KOPT-K1 (cell line): ENCODE results near the gene CALHM3.
"Not testable (repeated sequence)": the region's sequence is repeated elsewhere in the genome, so short reads cannot be mapped to it uniquely, and the experiment has no call there.

Experiments used
- H3K27ac ChIP-seq: fragments of 200-600 bp; sonication (generic); 2 replicates; pipeline ENCODE4 v1.5.1; 2016; ENCODE audit warnings: antibody characterized with exemption, mild to moderate bottlenecking, low read depth, low read length; ENCODE audit not compliant: poor library complexity, severe bottlenecking
- H3K36me3 ChIP-seq: fragments of 200-600 bp; sonication (generic); 2 replicates; pipeline ENCODE4 v1.5.1; 2017; ENCODE audit warnings: antibody characterized with exemption, mild to moderate bottlenecking, low read length, moderate library complexity; ENCODE audit not compliant: insufficient read depth
- H3K9me3 ChIP-seq: fragments of 200-600 bp; sonication (generic); 2 replicates; pipeline ENCODE4 v1.5.1; 2017; ENCODE audit warnings: antibody characterized with exemption, low read length, mild to moderate bottlenecking; ENCODE audit not compliant: insufficient read depth, poor library complexity, severe bottlenecking

CALHM3 gene

DNA sequence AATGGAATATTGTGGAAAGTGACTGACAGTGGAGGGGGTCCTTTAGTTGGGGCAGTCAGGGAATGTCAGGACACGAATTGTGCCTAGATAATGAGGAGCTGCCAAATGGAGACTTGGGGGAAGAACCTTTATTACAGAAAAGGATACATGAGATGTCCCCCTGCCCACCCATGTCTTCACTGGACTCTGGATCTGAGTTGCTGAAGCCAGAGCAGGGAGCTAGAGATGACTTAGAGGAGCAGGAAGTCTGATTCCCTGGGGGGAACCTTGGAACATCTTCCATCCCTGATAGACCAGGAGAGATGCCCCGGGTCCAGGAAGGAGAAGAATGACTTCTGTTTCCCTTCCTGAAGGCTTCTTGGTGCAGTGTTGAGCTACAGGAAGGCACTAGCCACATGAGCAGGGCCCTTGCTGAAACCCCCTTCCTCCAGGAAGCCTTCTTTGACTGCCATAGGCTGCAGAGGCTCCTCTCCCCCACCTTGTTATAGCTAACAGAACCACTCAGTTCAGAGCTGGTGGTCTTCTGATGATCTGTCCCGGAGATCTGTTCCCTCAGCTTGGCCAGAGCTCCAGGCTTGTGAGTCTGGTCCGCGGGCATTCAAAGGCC lies 13.7 kb upstream of the CALHM3 start:
- no peaks in the 10 kb centered on the region for H3K9me3 ChIP-seq
- no peaks in the 10 kb centered on the region for H3K36me3 ChIP-seq
- no peak overlapping the region for H3K27ac ChIP-seq

DNA sequence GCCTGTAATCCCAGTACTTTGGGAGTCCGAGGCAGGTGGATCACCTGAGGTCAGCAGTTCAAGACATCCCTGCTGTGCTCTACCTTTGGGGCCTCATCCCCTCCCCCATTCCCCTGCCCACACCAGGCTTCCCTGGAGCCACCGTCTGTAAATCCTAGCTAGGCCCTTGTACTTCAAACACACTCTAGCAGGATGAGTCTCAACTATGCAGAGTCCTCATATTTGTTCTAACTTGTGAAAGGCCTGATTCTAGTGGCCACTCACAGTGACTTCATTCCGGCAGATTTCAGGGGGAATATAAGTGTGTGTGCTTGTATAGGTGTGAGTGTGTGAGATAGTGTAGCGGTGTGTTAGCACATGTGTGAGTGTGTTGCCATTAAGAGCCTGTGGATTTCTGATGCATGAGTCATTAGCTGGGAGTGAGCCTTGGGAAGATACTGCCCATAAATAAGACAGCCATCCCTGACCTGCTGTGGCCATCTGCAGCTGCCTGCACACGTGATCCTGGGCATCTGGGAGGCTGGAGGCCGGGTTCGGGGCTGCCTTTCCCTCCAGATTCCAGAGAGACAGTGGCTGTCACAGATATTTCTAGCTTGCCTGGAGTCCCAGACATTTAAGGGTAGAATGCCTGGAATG lies 12.8 kb upstream of the CALHM3 start:
- no peak overlapping the region for H3K27ac ChIP-seq
- no peaks in the 10 kb centered on the region for H3K36me3 ChIP-seq

GRCh38 chr10:103490986-103491314 lies 11.9 kb upstream of the CALHM3 start:
- no peak overlapping the region for H3K27ac ChIP-seq
- no peaks in the 10 kb centered on the region for H3K36me3 ChIP-seq
- no peaks in the 10 kb centered on the region for H3K9me3 ChIP-seq

More for the DNA sequence above, 12.8 kb upstream of the CALHM3 start:
- H3K9me3 ChIP-seq = no peaks in the 10 kb centered on the region

DNA sequence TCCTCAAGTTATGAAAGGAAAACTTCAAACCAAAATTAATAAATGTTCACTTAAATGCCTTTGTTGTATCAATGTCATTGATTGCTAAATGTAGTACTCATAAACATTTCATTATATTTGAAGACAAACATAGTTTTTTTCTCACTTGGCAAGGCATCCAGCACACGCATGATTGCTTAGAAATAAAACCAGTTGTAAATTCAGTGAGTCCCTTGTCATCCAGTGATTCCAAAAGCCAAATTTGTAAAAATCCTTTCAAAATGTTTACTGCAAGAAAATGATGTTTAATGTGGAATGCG lies 8.3 kb upstream of the CALHM3 start:
- Histone ChIP-seq H3K27ac (no peak overlapping the region), H3K36me3 (no peaks in the 10 kb centered on the region), H3K9me3 (no peaks in the 10 kb centered on the region)

- H3K36me3 ChIP-seq, H3K27ac ChIP-seq, H3K9me3 ChIP-seq: not testable (repeated sequence)
These were observed 7.8 kb upstream of the CALHM3 start for GRCh38 chr10:103486635-103487409.

DNA sequence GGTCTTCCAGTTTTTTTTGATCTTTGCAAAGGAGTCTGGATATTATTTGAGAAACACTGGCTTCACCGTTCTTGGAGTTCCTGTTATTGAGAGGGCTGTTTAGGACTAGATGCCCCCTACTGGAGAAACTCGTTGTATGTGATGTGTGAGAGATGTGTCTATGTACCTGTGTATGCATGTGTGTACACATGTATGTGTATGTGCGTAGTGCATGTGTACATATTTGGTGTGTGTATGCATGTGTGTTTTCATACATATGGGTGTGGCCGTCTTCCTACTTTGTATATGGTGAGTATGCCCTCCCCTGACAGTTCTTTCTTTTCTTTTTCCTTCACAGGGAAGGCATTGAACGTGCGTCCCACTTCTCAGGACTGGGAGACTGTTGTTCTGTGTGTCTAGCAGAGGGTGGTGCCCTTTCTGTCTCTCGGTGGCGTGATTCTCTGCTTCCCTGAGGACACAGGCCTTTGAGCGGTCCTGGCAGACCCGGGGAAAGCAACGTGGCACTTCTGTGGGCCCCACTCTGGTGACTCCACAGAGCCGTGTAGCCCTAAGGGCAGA lies 3.0 kb upstream of the CALHM3 start:
- Histone ChIP-seq H3K36me3 (no peaks in the 10 kb centered on the region), H3K9me3 (no peaks in the 10 kb centered on the region), H3K27ac (no peak overlapping the region)

GRCh38 chr10:103480521-103480920 lies 1.5 kb upstream of the CALHM3 start:
- Histone ChIP-seq H3K36me3 (no peaks in the 10 kb centered on the region), H3K27ac (no peak overlapping the region), H3K9me3 (no peaks in the 10 kb centered on the region)

DNA sequence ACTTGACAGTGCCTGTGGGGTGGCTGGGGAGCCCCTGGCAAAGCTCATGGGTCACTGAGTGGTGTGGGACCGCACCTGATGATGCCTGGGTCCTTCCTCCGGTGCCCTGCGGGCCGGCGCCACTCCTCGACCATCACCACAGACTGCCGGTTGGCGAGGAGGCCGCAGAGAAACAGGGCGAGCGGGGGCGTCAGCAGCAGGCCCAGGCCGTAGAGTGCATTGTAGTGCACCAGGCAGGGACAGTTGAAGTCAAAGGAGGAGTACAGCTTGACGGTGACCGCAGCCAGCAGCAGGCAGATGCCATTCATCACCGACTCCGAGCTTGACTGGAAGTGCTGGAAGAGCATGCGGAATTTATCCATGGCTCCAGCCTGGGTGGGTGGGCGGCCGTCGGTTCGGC lies 369 bp downstream of the CALHM3 start:
- no peaks in the 10 kb centered on the region for H3K36me3 ChIP-seq
- H3K27ac ChIP-seq = no peak overlapping the region
- no peaks in the 10 kb centered on the region for H3K9me3 ChIP-seq

GRCh38 chr10:103476046-103476768 lies 2.8 kb downstream of the CALHM3 start:
- Histone ChIP-seq H3K36me3 (no peaks in the 10 kb centered on the region), H3K27ac (no peak overlapping the region), H3K9me3 (no peaks in the 10 kb centered on the region)

GRCh38 chr10:103475437-103475836 lies 3.6 kb downstream of the CALHM3 start:
- H3K36me3 ChIP-seq = no peaks in the 10 kb centered on the region
- no peak overlapping the region for H3K27ac ChIP-seq

GRCh38 chr10:103474077-103474476 lies 5.0 kb downstream of the CALHM3 start:
- Histone ChIP-seq H3K27ac (no peak overlapping the region), H3K9me3 (no peaks in the 10 kb centered on the region), H3K36me3 (no peaks in the 10 kb centered on the region)

More at GRCh38 chr10:103475437-103475836, 3.6 kb downstream of the CALHM3 start:
- H3K9me3 ChIP-seq = no peaks in the 10 kb centered on the region

DNA sequence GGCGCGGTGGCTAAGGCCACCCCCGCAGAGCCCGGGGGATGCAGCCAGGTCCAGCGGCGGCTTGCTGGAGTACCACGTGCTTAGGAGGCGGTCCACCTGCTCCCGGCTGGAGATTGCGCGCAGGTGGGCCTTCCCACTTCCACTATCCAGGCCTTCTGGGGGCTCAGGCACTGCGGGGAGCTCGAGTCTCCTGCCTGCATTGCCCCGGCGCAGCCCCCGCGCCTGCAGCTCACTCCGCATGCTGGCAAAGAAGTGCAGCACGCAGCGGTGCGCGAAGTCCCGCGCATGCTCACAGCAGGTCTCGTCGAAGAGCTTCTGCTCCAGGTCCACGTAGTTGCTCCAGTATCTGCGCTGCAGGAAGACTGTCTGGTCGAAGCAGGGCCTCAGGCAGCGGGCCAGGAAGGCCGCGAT lies 5.8 kb downstream of the CALHM3 start:
- Histone ChIP-seq H3K36me3 (no peaks in the 10 kb centered on the region), H3K9me3 (no peaks in the 10 kb centered on the region), H3K27ac (no peak overlapping the region)

GRCh38 chr10:103472005-103472404 lies 7.0 kb downstream of the CALHM3 start:
- Histone ChIP-seq H3K27ac (peak overlapping the region; percentile 74), H3K9me3 (no peaks in the 10 kb centered on the region), H3K36me3 (no peaks in the 10 kb centered on the region)

GRCh38 chr10:103470761-103471653 lies 8.0 kb downstream of the CALHM3 start:
- no peaks in the 10 kb centered on the region for H3K36me3 ChIP-seq
- no peaks in the 10 kb centered on the region for H3K9me3 ChIP-seq
- peak overlapping the region; percentile 74 for H3K27ac ChIP-seq
